Stimulated activated CD4-positive, alpha-beta T cell treated with anti-CD3 and anti-CD28 coated beads, Interleukin-1b, Interleukin-23, amount 100 ng/mL, for 48 hours (primary cell): ENCODE data around the gene ACSM3.
A peak's percentile ranks its signal among the peaks of the same experiment; 100 is the strongest.
"Not testable (repeated sequence)": the region's sequence is repeated elsewhere in the genome, so short reads cannot be mapped to it uniquely, and the experiment has no call there.

Source experiments
- DNase-seq: peaks from one replicate; pipeline ENCODE4 v3.0.0-alpha.2; 2020

ACSM3 gene

DNA sequence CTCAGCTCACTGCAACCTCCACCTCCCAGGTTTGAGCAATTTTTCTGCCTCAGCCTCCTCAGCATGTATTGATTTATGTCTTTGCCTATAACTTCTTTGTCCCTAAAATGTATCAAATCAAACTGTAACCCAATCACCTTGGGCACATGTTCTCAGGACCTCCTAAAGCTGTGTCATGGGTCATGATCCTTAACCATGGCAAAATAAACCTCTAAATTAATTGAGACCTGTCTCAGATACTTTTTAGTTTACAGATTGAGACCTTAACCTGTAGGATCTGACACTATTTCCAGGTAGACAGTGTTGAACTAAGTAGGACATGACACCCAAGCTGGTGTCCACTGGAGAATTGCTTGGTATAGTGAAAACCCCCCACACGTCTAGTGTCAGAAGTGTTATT, 2.6 kb upstream of the ACSM3 start:
- DNase-seq = no peak

DNA sequence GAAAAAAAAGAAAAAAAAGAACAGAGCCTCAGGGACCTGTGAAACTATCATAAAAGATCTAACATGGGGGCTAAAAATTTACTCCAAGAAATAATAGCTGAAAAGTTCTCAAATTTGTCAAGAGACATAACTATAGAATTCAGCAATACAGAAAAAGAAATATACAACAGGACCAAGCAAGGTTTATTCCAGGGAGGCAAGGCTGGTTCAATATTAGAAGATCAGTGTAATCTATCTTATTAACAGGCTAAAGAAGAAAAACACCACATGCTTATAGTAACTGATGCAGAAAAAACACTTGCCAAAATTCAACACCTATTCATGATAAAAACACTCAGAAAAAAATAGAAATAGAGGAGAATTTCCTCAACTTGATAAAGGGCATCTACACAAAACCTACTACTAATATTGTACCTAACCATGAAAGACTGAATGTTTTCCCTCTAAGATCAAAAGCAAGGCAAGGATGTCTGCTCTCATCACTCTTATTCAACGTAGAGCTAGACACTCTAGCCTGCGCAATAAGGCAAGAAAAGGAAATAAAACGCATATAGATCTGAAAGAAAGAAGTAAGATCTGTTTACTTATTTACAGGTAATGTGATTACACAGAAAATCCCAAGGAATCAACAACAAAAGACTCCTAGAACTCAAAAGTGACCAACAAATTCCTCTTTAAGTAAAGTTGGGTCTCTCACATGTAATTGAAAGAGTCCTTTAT, 1.2 kb upstream of the ACSM3 start:
- no peak for DNase-seq

DNA sequence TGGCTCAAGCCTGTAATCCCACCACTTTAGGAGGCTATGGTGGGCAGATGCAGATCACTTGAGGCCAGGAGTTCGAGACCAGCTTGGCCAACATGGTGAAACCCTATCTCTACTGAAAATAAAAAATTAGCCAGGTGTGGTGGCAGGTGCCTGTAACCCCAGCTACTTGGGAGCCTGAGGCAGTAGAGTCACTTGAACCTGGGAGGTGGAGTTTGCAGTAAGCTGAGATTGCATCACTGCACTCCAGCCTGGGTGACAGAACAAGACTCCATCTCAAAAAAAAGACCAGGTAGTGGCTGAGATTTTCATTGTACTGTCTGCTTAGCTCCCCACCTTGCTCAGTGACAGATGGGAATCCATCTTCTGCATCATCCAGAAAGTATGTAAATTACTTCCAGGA, 634 bp downstream of the ACSM3 start:
- DNase-seq = not testable (repeated sequence)

DNA sequence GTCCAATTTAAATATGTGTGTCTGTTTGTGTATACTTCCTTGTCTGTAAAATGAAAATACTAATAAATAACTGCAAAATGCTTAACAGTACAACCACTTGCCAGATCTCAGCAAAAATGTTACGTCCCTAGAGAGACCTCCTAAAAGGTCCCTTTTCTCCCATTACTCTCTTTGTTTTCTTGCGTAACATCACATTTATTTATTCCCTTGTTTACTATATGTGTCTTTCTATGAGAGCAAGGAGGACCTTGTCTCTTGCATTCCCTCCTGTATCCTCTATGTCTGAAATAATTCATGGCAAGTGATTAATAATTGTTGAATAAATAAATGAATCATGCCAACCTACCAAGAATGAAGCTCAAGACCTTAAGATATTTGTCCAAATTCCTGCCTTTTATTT, 1.9 kb downstream of the ACSM3 start:
- DNase-seq = no peak

DNA sequence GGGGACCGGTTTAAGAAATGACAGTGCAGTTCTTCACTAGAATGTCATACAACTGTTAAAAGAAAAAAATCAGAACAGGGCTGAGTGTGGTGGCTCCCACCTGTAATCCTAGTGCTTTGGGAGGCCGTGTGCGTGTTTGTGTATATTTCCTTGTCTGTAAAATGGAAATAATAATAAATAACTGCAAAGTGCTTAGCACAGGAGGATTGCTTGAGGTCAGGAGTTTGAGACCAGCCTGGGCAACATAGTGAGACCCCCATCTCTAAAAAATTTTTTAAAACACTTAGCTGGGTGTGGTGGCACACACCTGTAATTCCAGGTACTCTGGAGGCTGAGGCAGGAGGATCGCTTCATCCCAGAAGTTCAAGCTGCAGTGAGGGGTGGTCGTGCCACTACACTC, 2.5 kb downstream of the ACSM3 start:
- DNase-seq = no peak

DNA sequence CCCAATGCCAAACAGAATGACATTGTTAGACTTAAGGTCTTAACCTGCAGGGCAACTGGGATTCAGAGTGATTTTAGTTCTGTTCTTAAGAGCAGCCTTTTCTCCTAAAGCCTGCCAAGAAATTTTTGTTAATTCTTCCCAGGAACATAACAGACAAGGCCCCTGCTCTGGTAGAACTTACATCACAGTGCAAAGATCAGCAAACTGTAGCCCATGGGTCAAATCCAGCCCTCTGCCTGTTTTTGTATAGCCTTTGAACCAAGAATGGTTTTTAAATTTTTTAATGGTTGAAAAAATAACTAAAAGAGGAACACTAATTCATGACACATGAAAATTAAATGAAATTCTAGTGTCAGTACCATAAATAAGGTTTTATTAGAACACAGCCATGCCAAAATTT, 3.8 kb downstream of the ACSM3 start:
- no peak for DNase-seq

DNA sequence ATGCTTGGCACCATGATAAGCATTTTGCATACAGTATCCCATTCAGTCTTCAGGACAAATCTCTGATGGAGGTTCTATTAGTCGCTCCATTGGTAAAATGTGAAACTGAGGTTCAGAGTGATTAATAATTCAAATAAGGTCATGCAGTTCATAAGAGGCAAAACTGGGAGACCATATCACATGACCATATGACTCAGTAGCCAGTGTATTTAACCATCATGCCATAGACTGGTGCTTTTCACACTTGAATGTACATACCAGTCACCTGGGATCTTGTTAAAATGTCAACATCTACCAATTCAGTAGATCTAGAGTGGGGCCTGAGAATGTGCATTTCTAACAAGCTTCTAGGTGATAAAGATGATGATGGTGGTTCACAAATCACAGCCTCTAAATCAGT, 4.3 kb downstream of the ACSM3 start:
- no peak for DNase-seq

DNA sequence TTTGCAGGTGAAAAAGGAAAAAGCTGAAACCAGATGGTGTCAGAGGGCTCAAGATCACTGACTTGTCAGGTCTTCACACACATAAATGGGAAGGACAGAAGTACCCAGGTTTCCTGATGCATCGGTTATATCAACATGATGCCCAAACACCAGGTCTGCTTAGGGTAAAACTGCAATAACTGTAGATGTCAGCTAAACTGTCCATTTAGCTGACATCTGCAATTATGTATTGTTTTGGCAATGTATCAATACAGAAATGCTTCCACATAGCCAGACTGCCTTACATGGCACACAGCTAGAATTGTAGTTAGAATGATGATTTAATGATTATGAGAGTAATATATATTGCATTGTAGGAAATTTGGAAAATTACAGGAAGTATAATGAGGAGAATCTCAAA, 5.0 kb downstream of the ACSM3 start:
- no peak for DNase-seq

DNA sequence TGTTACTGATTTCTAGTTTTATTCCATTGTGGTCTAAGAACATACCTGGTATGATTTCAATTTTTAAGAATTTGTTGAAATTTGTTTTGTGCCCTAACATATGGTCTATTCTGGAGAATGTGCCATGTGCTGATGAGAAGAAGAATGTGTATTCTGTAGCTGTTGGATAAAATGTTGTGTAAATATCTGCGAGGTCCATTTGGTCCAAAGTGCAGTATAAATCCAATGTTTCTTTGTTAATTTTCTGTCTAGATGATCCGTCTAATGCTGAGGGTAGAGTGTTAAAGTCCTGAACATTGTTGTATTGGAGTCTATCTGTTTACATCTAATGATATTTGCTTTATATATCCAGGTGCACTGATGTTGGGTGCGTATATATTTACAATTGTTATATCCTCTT, 9.9 kb downstream of the ACSM3 start:
- no peak for DNase-seq

DNA sequence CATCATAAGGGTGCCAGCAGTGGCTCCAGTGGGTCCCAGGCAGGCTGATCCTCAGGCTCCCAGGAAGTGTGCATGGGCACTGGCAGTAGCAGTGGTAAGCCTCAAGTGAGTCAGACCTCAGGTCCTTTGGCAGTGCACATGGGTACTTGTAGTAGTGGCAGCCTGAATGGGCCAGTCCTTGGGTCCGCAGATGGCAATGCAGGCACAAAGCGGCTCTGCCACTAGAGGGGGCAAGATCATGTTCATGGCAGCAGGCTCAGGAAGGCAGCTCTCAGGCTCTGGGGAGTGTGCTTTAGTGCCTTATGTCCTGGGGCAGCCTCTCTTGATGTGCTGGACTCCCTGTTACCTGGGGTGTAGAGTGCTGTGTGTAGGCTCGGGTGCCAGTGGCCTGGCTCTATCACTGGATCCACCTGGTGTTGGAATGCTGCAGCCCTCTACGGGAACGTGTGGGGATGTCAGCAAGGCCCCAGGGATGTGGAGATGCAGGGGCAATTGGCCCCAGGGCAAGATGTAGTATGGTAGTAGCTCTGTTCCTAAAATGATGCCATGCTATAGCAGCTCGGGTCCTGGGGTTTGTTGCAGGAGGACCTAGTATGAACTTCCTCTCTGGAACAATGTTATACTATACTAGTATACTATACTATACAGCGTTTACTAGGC, 11.0 kb downstream of the ACSM3 start:
- peak; percentile 61 for DNase-seq

DNA sequence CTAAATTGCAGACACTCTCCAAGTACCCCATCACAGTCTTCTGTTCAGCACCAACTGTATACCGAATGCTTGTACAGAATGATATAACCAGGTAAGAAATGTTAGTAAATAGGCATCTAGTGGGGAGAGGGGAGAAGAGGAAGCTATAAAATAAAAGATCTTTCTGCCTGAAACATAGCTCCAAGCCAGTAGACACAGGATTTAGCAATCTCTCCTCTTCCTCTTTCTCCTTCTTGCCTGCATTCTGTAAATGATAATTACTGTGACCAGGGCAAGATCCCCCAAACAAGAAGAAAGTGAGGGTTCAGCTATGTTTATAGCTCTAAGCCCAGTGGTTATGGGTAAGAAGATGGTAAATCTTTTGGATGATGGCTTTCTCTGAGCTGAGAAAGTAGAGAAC, 17.9 kb downstream of the ACSM3 start:
- no peak for DNase-seq

DNA sequence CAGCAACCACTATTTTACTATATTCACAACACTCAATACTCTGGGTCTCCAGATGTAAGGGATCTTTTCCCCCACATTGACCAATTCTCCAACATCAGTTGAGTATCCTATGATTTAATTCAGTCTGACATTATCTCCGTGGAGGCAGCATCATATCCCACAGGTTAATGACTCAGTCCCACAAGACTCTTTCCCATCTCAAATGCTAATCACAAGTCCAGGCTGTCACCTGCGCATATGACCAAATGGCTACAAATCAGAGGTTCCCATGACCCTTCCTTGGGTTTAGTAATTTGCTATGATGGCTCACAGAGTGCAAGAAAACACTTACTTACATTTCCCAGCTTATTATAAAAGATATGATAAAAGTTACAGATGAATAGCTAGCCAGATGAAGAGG, 18.7 kb downstream of the ACSM3 start:
- DNase-seq = no peak

DNA sequence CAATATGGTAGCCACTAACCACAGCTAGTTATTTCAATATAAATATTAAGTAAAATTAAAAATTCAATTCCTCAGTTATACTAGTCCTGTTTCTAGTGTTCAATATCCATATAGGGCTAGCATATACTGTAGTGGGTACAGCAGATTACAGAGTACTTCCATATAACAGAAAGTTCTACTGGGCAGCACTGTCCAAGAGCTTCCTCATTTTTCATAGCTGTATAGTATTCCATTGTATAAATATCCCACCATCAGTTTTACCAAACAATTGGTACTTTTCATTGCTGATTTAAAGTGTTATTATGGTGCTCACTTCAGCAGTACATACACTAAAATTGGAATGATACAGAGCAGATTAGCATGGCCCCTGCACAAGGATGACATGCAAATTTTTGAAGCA, 20.4 kb downstream of the ACSM3 start:
- DNase-seq = no peak

DNA sequence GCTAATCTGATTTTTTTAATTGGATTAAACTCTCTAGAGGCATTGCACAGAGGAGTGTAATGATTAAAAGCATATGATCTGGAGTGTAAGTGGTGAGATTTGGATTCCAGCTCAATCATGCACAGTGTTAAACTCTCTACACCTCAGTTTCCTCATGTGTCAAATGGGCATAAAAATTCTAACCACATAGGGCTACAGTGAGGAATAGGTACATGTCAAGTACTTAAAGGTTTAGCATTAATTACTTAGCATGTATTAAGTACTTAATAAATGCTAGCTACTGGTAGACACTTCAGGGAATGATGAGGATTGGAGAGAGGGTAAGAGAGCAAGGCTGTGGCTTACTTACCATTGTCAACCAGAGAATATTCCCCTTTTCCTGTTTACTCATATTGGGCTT, 25.3 kb downstream of the ACSM3 start:
- no peak for DNase-seq

DNA sequence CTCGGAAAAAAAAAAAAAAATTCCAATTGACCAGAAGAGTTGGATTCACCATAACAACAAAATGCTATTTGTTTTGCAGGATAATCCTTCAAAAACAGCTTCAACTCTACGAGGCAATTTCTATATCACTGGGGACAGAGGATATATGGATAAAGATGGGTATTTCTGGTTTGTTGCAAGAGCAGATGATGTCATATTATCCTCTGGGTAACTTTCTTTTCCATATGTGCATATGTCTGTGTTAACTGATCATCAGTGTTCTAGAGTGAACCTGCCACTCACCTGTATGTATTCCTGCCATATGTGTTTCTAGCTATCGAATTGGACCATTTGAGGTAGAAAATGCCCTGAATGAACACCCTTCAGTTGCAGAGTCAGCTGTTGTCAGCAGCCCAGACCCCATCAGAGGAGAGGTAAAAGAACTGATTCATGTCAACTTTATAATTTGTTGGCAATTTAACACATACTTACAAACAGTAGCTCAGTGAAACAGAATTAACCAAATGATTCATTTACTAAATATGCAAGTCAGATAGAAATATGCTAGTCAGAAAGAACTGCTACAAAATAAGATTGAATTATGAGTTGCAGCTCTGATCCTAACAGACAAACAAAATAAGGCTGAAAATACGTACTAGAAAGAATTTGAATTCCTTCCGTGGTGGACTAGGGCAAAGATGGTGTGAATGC, 28.3 kb downstream of the ACSM3 start:
- DNase-seq = no peak

DNA sequence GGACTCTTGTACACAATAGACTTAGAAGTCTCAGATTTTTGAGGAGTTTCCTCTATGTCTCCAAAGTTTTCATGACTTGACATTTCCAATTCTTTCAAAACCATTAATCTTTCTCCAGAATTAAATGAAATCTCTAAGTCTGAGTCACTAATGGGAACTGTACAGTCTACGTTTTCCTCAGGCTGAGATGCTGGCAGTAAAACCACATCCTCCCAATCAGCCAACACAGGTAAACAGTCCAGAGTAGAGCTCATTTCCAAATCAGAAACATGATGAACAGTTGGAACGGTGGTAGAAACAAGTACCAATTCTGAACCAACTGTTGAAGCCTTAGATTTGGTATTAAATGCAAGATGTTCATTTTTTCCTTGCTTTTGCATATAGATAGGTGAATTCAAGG, 34.5 kb downstream of the ACSM3 start:
- DNase-seq = no peak

DNA sequence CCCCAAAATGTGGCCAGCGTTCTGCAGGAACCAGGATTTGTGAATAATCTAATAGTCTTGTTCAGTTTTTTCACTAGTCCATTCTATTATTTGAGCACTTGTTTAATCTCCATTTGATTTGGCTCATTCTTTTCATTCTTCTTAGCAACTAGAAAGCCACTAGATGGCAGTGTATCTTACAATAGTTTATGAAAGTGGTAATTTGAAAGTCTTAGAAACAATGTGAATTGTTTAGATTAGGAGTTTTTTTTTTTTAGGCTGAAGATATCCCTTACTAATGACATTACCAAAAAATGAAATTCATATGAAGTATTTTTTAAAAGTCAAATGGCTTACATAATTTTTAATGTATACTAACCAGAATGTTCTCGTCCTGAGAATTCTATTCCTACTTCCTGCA, 35.8 kb downstream of the ACSM3 start:
- DNase-seq = no peak

DNA sequence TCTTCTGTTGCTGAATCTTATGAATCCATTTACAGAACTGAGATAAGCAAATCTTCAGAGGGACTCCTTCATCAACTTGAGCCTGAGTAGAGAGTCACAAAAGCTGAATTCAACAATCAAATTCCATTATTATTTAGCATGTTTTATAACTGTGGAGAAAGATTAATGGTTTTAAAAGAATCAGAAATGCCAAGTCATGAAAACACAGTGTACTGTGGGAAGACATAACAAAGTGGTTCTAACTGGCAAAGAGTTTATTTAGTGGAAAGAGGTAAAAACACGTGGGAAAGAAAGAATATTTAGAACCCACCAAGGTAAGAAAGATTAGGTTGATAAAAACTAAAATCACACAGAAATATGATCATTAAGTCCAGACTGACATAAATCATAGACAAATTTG, 37.5 kb downstream of the ACSM3 start:
- DNase-seq = no peak

DNA sequence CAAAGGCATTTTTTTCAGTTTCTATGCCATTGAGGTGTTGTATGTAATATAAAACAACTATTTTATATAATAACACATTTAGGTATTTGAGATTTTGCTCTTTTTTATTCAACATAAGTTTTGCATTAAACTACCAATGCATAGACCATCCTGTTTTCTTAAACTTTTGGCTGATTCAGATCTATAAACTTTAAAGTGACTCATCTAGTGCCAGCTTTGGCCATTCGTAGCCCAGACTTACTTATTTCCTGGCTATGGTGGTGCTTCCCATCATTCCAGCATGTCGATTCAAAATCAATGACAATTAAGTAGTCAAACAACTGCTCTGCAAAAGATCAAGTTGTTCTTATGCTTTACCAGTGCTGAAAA, 39.4 kb downstream of the ACSM3 start:
- no peak for DNase-seq

DNA sequence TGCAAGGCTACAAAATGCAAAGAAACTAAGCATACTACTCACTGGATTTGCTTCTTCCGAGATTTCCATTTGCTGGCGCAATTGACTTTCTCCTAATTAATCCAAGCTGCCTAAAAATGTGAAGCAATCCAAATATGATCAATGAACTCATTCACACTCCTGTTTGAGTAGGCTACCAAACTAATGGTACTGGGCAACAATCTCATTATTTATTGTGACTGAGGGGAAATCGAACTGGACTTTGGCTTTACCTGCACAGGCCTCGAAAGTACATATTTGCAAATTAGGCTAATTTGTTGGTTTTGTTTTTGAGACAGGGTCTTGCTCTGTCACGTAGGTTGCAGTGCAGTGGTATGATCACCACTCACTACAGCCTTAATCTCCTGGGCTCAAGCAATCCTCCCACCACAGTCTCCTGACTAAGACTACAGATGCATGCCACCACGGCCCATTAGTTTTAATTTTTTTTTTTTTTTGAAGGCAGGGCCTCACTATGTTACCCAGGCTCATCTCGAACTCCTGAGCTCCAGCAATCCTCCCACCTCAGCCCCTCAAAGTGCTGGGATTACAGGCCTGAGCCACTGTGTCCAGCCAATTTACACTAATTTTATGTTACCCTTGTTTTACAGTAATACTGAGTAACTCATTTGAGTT, 39.9 kb downstream of the ACSM3 start:
- DNase-seq = no peak

DNA sequence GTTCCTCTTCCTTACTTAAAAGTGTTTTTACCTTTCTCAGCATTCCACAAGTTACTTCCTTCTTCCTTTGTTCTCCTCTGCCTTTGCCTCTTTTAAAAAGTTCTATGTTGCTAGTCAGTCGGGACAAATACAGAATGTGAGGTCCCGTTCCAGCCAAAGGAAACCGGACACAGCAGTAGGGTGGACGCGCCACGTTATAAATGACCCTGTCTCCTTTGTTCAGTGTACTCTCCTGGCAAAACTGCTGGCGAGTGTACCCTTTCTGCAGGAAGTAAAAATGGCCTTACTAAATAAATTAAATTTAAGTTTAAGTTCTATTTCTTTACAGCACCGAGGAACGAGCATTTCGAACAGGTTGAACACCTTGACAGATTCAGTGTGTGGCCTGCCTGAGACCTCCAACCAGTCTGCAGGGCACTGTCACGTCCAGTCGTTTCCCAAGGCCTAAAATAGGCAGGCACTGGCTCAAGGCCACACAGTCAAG, 41.9 kb downstream of the ACSM3 start:
- peak; percentile 2 for DNase-seq

DNA sequence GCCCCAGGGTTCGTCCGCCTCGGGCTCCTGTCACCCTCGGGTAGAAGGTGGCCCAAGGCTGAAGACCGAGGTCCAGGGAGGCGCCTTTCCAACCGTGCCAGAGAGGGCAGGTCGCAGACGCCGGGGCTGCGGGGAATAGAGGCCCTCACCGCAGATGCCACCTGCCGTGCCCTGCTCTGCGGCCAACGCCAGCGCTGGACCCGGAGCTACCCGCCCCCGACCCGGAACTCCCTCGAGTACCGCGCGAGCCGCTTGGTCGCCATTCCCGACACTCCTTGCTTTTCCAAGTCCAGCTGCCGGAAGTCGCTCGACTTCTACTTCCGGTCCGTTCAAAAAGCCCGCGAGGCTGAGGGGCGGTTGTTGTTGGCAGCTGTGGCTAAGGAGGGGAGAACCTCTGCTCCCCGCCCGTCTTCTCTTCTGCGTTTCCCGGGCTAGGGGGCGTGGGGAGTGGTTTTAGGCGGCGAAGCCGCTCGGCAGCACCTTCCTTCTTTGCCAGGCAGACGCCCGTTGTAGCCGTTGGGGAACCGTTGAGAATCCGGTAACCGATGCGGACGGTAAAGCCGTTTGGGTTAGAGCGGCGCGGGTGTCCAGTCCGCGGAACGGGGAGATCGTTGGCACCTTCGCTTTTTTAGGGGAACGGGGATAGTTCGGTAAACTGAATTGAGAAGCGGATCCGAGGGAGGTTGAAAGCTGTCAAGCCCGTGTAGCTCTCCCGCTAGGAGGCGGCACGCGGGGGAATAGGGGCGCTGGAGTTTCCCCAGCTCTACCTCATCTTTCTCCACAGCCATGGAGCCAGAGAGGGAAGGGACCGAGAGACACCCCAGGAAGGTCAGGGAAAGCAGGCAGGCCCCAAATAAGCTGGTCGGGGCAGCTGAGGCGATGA, 42.6 kb downstream of the ACSM3 start, which contains the start of the genes ERI2 and REXO5:
TSS of gene ERI2 (minus strand) at position 305 of the 883 bp plus-strand sequence. CDS start at position 263, 42 bp downstream.
TSS of gene REXO5 (plus strand) at position 360 of the 883 bp plus-strand sequence. CDS start at position 787, 427 bp downstream.
- peak; percentile 78 for DNase-seq
